ENCODE results near the gene NR1H3. TPM values are rescaled to one million over a fixed set of nuclear protein-coding genes. Genes with fewer than 3 reads are reported as not detected.
A peak's percentile ranks its signal among the peaks of the same experiment; 100 is the strongest.

NR1H3 gene
- polyA plus RNA-seq, 1 of the 3 experiments (the other 2 are of a cell fraction), result 7.3 TPM

DNA sequence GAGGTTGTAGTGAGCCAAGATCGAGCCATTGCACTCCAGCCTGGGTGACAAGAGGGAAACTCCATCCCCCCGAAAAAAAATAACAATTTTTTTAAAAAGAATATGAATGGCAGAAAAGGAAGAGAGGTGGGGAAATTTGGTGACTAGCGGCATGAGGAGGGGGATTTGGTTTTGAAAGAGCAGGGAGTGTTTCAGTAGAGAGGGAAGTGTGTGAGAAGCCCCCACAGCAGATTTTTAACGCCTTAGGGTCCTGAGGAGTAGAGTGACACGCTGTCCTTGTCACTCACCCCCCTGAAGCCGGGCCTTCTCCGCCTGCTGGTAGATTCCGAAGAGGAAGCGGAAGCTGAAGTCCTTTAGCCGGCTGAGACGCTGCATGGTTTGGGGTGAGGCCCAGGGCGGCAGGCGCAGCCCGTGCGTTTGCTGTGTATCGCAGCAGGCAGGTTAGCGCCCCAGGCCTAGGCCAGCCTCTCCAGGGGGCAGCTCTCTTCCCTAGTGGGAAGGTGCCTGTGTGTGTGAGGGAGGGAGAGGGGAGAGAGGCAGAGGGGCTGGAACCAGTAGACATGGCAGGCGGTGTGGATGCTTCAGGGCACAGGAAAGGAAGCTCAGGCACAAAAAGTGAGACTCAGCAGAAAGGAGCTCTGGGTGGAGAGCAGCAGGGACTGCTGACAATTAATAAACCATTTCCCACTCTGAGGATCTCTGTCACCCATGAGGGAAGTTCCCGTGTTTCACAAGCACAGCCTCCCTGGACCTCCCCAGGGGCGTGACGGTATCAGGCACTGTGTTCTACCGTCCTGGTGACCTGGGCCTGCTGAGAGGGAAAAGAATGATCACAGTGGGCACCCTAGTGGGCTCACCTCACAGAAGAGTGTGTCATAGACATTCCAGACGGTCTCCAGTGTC lies 13.1 kb upstream of the NR1H3 start:
- ChIA-PET CTCF (interaction anchor here (1.0 kb wide), 2 partner anchors 15 to 110 kb away, joined by 3 to 5 read pairs; no protein-coding TSS in a partner anchor), POLR2A (interaction anchor here (0.9 kb wide), 1 partner anchor 58 kb away, joined by 3 read pairs; no protein-coding TSS in a partner anchor)
- Histone ChIP-seq H3K4me3 (ENCODE audit: low read depth in 2 of 2, low read length in 1 of 2) (no peak overlapping the region), H3K4me1 (ENCODE audit: control insufficient read depth in 1 of 2, insufficient read depth in 2 of 2, low read depth in 1 of 2, low read length in 1 of 2) (peaks cover 8 to 15% of the 10 kb centered on the region in 2 experiments), H3K9me2 (no peaks in the 10 kb centered on the region), H3K27ac (ENCODE audit: low read depth in 2 of 2, low read length in 1 of 2) (no peak overlapping the region), H3K4me2 (no peak overlapping the region), H3F3A (replicated peaks; ENCODE audit: insufficient read depth) (peaks cover 22% of the 10 kb centered on the region), H3K9me3 (no peaks in the 10 kb centered on the region), H3K9ac (no peak overlapping the region), H3K36me3 (replicated peaks in 1 of 2; ENCODE audit: control insufficient read depth in 1 of 2, insufficient read depth in 2 of 2, low read length in 1 of 2) (peaks cover 21 to 32% of the 10 kb centered on the region in 2 experiments), H3K27me3 (ENCODE audit: insufficient read depth) (no peaks in the 10 kb centered on the region), H4K20me1 (ENCODE audit: insufficient read depth) (no peaks in the 10 kb centered on the region), H3K79me2 (ENCODE audit: insufficient read depth) (peaks cover 18% of the 10 kb centered on the region), H2AFZ (ENCODE audit: low read depth) (no peak overlapping the region)
- 91% methylated on average over 23 of the region's 23 CpGs for WGBS (ENCODE audit: low lambda C conversion rate)
- DNase-seq, result peak; percentile 4
- no peak for TF ChIP-seq NRF1 (IDR thresholded peaks at IDR 0.05; ENCODE audit: low read depth, low read length)

- H3K9me2 ChIP-seq, result no peaks in the 10 kb centered on the region
Measured at GRCh38 chr11:47245611-47246357, 12.0 kb upstream of the NR1H3 start.

More at GRCh38 chr11:47245611-47246357, 12.0 kb upstream of the NR1H3 start:
- ChIA-PET POLR2A (interaction anchor here (0.9 kb wide), 1 partner anchor 59 kb away, joined by 3 read pairs; no protein-coding TSS in a partner anchor), CTCF (interaction anchor here (1.3 to 4.2 kb wide), 6 partner anchors 10 to 129 kb away, joined by 3 to 38 read pairs (median 20); partner anchors contain the start of gene NR1H3)
- no peaks in the 10 kb centered on the region for H3K9me3 ChIP-seq
- no peak overlapping the region for H2AFZ ChIP-seq (ENCODE audit: low read depth)
- peaks cover 19% of the 10 kb centered on the region for H3K79me2 ChIP-seq (ENCODE audit: insufficient read depth)
- peaks cover 11 to 27% of the 10 kb centered on the region in 2 experiments for H3K36me3 ChIP-seq (replicated peaks in 1 of 2; ENCODE audit: control insufficient read depth in 1 of 2, insufficient read depth in 2 of 2, low read length in 1 of 2)
- no peaks in the 10 kb centered on the region for H3K27me3 ChIP-seq (ENCODE audit: insufficient read depth)
- peak; percentile 3 for DNase-seq
- no peaks in the 10 kb centered on the region for H4K20me1 ChIP-seq (ENCODE audit: insufficient read depth)
- H3K9ac ChIP-seq, result no peak overlapping the region
- no peak overlapping the region for H3K27ac ChIP-seq (ENCODE audit: low read depth in 2 of 2, low read length in 1 of 2)
- H3K4me3 ChIP-seq (ENCODE audit: low read depth in 2 of 2, low read length in 1 of 2), result no peak overlapping the region
- peaks cover 20% of the 10 kb centered on the region for H3F3A ChIP-seq (replicated peaks; ENCODE audit: insufficient read depth)
- WGBS (ENCODE audit: low lambda C conversion rate), result 92% methylated on average over 11 of the region's 11 CpGs
- no peak for TF ChIP-seq SMC3 (IDR thresholded peaks at IDR 0.05; ENCODE audit: low read depth, low read length)
- no peak for TF ChIP-seq ZBTB33 (IDR thresholded peaks at IDR 0.05; ENCODE audit: borderline replicate concordance, low read depth)
- no peak for TF ChIP-seq TCF12 (IDR thresholded peaks at IDR 0.05)
- TF ChIP-seq MEF2A (IDR thresholded peaks at IDR 0.05; ENCODE audit: borderline replicate concordance, low read depth), result no peak
- TF ChIP-seq MXI1 (IDR thresholded peaks at IDR 0.05; ENCODE audit: low read depth, low read length), result no peak
- TF ChIP-seq, protein P1, sequence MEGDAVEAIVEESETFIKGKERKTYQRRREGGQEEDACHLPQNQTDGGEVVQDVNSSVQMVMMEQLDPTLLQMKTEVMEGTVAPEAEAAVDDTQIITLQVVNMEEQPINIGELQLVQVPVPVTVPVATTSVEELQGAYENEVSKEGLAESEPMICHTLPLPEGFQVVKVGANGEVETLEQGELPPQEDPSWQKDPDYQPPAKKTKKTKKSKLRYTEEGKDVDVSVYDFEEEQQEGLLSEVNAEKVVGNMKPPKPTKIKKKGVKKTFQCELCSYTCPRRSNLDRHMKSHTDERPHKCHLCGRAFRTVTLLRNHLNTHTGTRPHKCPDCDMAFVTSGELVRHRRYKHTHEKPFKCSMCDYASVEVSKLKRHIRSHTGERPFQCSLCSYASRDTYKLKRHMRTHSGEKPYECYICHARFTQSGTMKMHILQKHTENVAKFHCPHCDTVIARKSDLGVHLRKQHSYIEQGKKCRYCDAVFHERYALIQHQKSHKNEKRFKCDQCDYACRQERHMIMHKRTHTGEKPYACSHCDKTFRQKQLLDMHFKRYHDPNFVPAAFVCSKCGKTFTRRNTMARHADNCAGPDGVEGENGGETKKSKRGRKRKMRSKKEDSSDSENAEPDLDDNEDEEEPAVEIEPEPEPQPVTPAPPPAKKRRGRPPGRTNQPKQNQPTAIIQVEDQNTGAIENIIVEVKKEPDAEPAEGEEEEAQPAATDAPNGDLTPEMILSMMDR (IDR thresholded peaks at IDR 0.05), result no peak
- TF ChIP-seq RFX5 (IDR thresholded peaks at IDR 0.05; ENCODE audit: low read length), result no peak
- TF ChIP-seq ELF1 (IDR thresholded peaks at IDR 0.05), result no peak
- TF ChIP-seq TAF1 (IDR thresholded peaks at IDR 0.05; ENCODE audit: borderline replicate concordance, low read depth, low read length), result no peak
- TF ChIP-seq FOXJ3 (CRISPR knock-in tag; IDR thresholded peaks at IDR 0.05), result no peak
- no peak for TF ChIP-seq TEAD4 (IDR thresholded peaks at IDR 0.05; ENCODE audit: borderline replicate concordance, insufficient read depth)
- TF ChIP-seq FOXM1 (IDR thresholded peaks at IDR 0.05; ENCODE audit: low read depth), result no peak
- TF ChIP-seq JUND (IDR thresholded peaks at IDR 0.05), result no peak
- no peak for TF ChIP-seq EP300 (IDR thresholded peaks at IDR 0.05; ENCODE audit: borderline replicate concordance in 1 of 2, low read depth in 1 of 2, low read length in 1 of 2)
- TF ChIP-seq MAX (IDR thresholded peaks at IDR 0.05; ENCODE audit: low read depth), result no peak
- no peak for TF ChIP-seq NFIC (IDR thresholded peaks at IDR 0.05; ENCODE audit: borderline replicate concordance)
- TF ChIP-seq FOSL2 (IDR thresholded peaks at IDR 0.05; ENCODE audit: borderline replicate concordance, low read depth), result no peak
- no peak overlapping the region for H3K4me2 ChIP-seq
- H3K4me1 ChIP-seq (ENCODE audit: control insufficient read depth in 1 of 2, insufficient read depth in 2 of 2, low read depth in 1 of 2, low read length in 1 of 2), result peaks cover 8 to 15% of the 10 kb centered on the region in 2 experiments

Data from SK-N-SH (cell line).